HG02588 (cell line): ENCODE measurements around the gene GNA12.
"Not testable (repeated sequence)": the region's sequence is repeated elsewhere in the genome, so short reads cannot be mapped to it uniquely, and the experiment has no call there.

Source experiments
- ATAC-seq: cut with Tn5 transposase; IDR thresholded peaks from one replicate; pipeline ENCODE4 v1.9.1; 2021; ENCODE audit warnings: mild to moderate bottlenecking, moderate library complexity; ENCODE audit not compliant: unreplicated experiment

Gene GNA12

DNA sequence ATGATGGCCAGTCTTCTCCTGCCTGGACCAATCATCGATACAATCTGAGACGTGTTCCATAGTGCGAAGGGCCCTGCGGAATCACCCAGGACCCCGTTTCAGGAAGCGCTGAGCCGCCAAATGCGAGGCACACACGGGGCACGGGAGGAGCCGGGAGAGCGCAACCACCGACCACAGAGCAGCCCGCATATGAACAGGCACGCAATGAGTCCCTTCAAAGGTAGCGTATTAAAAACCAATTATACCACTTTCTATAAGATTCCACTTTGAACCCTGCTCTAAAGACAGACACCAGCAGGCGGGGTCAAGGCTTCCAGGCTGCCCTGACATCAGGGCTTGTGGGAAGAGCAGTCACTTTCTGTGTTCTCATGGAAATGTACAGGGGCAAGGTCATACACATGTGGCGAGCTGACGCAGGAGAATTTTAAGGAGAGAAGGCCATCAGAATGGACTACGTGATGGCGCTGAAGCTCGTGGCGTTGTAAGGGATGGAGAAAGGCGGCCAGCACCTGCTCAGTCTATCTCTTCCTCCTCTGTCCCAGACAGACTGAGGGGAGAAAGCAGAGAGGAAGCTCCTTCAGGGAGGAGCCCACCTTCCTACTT, 109.9 kb downstream of the GNA12 start:
- ATAC-seq = no peak

- no peak for ATAC-seq
Observed at GRCh38 chr7:2732959-2733584, 111.0 kb downstream of the GNA12 start.

GRCh38 chr7:2732388-2732787, 111.7 kb downstream of the GNA12 start:
- ATAC-seq = no peak

- no peak for ATAC-seq
Observed at GRCh38 chr7:2730846-2731770, 113.0 kb downstream of the GNA12 start.

DNA sequence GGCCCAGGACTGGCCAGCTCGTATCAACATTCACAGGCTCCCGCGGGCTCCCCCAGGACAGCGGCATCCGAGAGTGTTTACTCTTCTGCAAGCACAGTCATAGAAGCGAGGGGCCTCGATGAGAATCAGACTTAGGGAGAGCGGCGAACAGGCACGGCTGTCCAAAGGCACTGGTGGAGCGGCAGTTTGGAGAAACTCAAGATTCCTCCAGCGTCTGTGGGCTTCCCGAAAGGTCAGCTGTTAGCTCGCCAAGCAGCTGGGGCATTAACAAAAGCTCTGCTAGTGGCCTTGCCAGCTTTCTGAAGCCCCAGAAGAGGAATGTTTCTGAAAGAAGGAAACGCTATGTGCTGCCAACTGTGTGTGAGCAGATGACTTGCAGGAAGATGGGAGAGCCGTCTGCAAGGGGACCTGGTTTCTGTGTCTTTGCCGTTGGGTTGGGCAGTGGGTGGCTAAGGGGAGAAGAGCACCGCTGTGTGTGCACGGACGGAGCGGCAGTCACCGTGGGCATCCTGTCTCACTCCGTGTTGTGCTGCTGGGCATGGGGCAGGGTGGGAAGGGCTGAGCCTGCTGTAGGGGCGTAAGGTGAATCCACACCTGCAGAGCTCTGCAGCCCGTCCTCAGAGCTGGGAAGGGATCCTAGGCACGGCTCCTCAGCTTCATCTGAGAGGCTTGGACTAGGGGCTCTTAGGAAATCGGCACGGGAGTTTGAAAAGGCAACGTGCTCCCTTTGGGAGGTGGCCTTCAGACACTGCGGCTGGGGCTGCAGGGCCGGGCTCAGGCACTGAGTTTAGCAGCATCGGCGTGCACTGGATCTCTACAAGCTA, 114.0 kb downstream of the GNA12 start:
- ATAC-seq = no peak

- no peak for ATAC-seq
Observed at GRCh38 chr7:2729031-2729892, 114.8 kb downstream of the GNA12 start.

GRCh38 chr7:2728316-2729030, 115.6 kb downstream of the GNA12 start:
- ATAC-seq = no peak

- ATAC-seq = not testable (repeated sequence)
Observed at GRCh38 chr7:2727206-2727605, 116.9 kb downstream of the GNA12 start.

- ATAC-seq = no peak
Observed at GRCh38 chr7:2726316-2727018, 117.6 kb downstream of the GNA12 start.

GRCh38 chr7:2725178-2726105, 118.7 kb downstream of the GNA12 start:
- no peak for ATAC-seq

DNA sequence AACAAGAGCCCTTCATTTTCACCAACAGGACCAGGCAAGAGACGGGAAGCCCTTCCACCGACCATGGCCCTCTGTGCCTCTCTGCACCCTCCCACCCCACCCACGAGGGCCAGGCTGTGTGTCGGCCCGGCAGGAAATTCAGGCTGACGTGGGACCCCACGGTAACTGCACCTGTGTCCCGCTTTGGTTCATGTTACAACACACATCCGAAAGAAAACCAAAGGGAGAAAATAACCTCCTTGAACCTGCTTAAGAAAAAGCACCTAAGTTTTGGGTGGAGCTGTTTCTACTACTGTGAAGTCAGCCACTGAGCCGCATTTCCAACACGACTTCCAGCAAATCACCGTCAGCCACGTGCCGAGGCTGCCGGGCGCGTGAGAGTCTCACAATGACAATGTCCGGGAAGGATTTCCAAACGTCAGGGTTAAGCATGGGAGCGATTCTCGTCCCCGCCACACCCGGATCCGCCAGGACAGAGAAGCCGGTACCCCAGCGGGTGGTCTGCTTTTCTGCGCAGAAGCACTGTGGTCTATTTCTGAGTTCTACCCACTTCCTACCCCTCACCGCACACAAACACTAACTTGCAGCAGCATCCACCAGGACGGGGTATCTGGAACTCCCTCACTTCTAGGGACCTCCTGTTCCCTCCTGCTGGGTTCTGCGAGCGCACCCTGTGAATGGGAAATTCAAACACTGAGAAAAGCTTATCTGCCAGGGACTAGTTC, 119.5 kb downstream of the GNA12 start:
- ATAC-seq = no peak

- ATAC-seq = not testable (repeated sequence)
Observed at GRCh38 chr7:2724036-2724435, 120.1 kb downstream of the GNA12 start.

- no peak for ATAC-seq
Observed at GRCh38 chr7:2723138-2723850, 120.8 kb downstream of the GNA12 start.

DNA sequence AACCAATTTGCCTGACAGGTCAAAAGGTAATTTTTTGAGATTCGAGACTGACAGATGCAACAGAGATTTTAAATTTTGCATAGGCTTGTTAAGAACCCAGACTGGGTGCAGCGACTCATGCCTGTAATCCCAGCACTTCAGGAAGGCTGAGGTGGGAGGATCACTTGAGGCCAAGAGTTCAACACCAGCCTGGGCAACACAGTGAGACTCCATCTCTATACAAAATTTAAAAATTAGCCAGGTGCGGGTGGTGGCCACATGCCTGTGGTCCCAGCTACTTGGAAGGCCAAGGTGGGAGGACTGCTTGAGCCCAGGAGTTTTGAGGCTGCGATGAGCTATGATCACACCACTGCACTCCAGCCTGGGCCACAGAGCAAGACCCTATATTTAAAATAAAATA, 121.5 kb downstream of the GNA12 start:
- ATAC-seq = no peak

GRCh38 chr7:2721842-2722241, 122.3 kb downstream of the GNA12 start:
- ATAC-seq = no peak

DNA sequence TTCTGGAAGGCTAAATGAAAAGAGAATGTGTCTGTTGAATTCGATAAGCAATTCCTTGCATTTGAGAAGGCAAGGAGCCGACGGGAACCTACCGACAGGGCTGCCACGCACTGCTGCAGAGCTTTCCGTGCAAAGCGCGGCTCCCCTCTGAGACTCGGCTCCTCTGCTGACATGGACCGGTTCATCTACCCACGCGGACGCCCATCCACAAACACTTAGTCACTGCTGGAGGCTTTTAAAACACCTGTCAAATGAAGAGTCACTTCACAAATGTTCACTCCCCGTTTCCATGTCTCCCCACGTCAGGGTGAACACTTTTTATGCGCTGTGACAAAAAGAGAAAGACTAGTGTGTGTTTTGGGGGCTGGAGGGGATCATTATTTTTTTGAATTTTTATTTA, 124.1 kb downstream of the GNA12 start:
- ATAC-seq = no peak
